Activated CD8-positive, alpha-beta memory T cell treated with anti-CD3 and anti-CD28 coated beads for 48 hours (primary cell): ENCODE measurements around the gene CACNA2D4.

Experiments used
- DNase-seq, 3 experiments: peaks; one replicate each; pipeline ENCODE4 v3.0.0-alpha.2; 2020; ENCODE audit warnings: low read depth in 2 of 3, low spot score in 2 of 3

CACNA2D4 gene

DNA sequence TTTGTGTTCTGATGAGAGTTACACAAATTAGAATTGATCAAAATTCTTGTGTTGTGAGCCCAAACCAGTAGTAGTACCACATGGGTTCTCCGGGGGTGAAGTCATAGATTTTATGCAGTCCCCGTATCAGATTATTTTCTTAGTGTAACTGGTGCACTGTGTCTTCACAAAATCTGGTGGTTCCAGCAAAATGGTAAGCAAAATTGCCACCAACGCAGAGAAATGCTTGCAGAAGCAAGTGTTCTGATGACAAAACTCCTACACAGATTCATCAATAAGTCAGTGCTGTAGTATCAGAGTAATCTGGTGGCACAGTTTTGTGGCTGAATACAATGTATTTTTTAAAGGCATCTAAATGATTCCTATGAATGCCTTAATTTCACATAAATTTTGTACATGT is 1.3 kb upstream of the CACNA2D4 start:
- no peak for DNase-seq

DNA sequence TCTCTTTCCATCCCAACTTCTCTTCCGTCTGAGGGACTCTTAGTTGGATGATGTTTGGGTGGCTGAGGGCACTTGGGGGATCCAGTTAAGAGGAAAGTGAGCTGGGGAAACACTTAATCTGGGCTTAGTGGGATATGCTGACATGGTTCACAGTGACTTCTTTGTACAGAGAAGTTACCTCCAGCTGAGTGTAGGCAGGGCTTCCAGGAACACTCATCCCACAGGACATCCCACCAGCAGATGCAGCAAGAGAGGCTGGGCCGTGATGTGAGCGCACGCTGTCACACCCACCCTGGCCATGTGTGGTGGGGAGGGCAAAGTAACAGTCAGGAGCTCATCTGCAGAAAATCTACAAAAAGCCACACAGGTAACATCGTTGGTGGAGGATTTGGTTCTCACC is 832 bp upstream of the CACNA2D4 start:
- no peak for DNase-seq

DNA sequence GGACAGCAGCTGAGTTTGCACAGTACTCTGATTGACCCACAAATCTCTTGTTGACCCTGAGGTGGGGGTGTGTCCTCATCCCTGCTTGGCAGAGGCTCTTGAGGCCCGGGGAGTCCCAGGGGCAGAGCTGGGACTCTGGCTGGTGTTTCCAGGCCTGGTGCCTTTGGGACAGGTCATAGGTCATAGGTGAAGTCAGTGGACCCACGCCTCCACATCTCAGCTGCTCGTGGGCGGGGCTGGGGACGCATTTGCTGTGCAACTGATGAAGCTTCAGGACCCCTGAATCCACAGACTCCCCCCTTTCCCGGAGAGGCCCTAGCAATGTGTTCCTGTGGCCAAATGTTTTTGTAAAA is 408 bp upstream of the CACNA2D4 start:
- DNase-seq: no peak

DNA sequence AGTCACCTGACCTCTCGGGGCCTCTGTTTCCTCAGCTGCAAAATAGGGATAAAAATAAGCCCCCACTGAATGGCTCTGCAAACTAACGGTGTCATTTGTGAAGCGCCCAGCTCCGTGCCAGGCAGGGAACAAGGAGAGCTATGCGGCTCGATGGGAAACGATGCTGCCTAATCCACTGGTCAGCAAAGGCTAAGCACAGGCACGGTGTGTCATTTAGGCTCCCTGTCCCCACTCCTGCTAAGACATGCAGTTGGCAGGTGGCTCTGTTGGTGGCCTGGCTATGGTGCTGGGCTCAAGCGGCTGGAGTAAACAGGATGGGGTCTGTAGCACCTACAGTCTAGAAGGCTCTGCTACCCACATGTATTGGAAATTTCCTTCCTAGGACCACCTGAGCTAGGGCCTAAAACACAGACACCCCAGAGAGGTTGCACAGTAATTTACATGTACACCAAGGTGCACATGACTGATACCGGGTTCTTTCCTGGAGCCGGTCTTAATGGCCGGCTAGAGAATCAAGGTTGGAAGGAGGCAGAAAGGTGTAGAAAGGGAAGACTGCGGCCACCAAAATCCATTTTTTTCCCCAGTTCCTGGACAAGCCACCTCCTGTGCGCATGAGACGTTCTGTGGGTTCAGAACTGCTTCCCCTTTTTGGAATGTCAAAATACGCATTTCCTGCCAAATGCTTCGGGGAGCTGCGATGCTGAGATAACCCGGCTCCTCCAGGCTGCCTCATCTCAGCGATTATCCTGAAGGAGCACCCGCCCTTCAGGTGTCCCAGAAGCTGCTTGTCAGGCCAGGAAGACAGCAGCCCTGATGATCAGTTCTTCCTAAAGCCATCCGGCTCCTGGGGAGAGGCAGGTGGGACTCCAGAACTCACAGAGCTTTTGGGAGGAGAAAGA is 1.0 kb downstream of the CACNA2D4 start:
- DNase-seq: no peak

DNA sequence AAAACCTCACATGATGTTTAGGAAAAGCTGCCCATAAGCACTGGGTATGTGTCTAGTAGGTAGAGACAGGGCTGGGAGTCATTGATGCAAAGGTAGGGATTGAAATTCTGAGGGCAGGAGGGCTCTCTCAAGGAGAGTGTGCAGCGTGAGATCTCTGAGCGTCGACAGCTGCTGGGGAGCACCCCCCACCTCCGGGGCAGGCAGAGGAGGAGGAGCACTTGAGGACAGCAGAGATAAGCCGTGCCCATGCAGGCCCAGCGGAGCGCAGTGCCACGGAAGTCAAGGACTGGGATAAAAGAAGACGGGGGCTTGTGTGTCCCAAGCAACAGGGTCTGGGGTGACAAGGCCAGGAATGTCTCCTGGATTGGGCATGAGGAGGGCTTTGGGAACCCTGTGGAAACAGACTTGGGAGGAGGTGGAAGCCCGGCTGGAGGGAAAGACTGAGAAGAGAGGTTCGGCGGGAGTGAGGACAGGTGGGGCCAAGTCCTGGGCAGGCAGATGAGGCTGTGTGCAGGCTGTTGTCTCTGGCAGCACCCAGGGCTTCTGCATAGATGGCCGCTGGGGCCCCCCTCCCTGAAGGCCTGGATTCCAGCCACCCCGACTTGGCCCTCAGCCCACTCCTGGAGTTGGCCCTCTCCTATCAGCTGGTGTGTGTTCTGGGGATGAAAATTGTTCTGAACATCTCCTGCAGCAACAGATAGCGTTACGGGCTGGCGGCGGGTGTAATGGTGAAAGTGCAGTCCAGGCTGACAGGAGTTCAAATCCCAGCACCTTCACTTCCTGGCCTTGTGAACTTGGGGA is 1.9 kb downstream of the CACNA2D4 start:
- DNase-seq: no peak

DNA sequence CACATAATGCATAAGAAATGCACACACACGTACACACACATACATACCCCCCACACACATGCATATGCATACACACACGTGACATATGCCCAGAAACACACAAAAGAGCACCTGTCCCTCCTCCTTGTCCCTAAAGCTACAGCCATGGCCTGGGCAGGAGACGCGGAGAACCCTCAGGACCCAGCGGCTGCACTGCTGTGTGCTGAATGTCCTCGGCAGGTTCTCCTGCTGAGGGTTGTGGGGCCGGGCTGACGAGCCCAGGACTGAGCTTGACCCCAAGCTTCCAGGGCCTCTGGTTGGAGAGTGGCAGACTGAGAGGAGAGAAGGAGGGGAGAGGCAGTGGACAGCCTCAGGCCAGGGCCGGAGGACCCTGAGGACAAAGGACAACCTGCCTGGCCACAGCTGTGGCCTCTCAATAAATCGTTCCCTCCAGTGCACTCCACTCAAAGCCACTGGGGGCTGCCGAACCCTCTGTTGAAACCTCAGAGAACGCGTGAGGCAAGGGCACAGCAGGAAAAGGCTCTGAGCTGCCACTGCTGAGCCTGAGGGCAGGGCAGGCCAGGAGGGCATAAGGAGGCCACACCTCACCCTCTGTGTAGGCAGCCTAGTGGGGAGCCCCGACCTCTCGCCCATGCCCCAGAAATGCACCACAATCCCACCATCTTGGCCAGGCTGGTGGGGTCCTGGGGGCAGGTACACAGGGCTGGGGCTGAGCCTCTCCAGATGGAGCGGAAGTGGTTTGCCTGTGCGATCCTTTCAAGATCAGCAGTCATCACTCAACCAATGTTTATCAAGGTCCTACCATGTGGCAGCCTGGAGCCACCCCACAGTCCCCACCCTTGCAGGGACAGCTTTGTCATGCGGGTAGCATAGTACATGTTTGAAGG is 3.1 kb downstream of the CACNA2D4 start:
- no peak for DNase-seq

DNA sequence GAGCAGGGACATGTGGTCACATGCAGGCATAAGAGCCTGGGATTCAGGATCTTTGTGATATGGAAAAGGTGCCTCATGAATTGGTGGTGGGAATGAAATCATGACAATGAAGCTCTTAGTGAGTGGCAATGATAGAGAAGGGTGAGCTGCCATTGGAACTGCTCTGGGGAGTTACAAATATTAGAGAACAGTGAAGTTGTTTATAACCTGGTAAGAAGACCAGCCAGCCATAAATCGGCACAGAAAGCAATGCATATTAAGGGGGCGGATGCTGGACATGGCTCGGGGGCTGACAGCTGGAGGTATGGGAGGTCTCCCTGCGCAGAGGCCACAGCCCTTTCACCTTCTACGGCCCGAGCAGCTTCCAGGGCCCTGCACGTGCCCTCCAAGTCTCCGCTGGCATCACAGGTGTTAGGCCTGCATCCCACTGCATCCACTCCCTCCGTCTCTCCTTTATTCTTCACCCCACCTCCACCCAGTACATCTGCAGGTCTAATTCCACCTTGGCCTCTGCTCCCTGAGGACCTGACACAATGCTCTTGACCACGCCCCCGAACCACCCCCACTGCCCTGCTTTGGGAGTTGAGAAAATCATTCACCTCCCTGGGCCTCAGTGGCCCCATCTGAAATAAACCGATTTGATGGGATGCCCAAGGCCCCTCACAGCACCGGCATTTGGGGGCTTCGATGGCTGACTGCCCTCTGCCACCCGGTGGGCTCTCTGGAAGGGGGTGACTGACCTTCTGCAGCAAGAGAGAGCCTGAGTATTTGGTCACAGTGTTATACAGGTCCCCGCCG is 4.1 kb downstream of the CACNA2D4 start:
- DNase-seq: no peak

DNA sequence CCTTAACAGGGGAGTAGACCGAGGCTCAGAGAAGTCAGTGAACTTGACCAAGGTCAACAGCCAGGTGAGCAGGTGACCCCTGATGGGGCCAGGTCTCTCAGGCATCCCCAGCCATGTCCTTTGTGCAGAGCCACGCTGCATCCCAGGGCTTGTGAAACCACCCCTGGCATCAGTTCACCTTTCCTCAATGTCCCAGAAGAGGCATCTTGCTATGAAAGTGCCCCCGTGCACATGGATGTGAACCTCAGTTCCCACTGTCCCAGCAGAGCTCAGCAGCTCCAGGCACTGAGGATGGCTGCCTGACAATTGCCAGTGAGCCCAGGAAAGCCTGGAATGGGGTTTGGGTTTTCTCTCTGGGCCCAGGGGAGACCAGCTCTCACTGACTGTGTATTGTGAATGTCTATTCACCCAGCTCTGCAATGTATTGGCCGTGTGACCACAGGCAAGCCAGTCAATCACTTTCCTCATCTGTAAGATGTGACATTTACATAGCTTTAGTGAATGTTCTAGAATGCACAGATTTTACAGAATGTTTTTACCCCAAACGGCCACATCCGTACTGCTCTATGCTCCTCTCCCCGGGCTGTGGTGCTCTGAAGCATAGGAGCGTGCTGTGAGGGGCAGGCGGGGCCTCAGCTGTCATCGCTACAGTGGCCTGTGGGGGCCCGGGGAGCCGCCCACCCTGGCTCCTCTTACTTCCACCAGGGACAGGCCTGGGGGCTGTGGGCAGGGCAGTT is 4.9 kb downstream of the CACNA2D4 start:
- no peak for DNase-seq

DNA sequence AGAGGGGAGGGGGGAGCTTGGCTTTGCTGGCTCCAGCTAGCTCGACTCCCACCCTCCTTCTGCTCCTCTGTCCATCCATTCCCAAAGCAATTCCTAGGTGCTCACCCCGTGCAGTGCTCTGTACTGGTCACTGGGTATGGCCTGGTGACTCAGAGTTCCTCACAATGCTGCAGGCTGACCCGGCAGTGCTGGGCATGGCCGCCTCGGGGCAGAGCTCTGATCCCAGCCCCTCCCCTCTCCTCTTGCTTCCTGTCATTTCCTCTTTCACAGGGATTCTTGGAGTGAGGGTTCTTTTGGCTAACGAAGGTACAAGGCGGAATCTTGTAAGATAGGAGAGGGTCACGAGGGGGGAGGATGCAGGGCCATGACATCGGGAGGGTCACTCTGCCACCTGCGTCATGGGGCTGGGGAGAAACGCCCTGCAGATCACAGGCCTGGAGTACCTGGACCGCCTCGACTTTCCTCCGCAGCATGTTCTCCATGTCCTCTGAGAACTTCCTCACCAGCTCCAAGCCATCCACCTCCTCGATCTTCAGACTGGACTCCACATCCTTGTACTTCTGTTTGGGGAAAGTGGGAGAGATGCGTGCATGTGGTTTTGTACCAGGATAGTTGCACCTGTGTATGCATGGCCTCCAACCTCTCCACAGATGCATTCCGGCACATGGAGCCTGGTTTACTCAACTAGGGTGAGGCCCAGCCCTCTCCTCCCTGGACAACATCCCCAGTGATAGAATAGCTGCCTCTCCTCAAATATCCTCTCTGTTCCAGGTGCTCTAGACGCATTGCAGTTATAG is 5.7 kb downstream of the CACNA2D4 start:
- DNase-seq: no peak

DNA sequence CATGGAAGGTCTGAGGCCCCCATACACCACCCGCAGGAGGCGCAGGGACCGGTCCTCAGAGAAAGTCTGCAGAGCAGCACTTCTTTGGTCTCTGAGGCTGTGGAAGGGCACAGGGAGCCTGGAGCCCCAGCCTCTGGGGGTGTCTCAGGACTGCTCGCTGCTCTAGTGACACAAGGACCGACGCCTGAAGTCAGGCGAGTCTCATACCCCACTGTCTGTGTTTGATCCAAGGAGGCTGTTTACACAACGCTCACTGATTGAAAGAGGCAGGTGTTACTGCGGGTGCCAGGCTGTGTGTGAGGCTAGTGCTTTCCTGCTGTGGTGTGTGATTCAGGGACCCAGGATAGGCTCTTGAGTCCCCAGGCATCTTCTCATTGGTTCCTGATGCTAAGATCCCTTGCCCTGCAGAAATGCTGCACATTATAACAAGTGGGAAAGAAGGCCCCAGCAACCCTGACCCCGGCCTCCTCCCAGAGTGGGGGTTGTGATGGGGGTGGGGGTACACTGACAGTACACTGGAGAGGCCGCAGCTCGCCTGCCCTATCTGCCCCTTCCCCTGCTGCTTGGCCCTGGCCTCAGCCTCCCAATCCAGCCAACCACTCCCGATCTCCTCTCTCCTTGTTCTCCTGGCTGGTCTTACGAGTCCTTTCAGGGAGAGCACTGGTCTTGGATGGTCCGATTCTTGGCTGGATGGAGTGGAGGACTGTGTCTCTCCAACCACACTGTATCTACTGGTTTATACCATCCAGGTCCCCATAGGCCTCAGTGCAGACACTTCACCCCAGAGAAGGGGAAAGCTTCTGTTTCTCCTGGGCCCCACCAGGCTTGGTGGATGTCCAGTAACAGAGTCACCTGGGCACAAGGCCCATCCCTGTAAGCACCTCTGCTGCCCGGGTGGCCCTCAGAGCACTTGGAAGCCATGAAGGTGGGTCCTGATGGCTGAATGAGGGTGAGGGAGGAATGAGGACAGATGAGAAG is 6.6 kb downstream of the CACNA2D4 start:
- no peak for DNase-seq

DNA sequence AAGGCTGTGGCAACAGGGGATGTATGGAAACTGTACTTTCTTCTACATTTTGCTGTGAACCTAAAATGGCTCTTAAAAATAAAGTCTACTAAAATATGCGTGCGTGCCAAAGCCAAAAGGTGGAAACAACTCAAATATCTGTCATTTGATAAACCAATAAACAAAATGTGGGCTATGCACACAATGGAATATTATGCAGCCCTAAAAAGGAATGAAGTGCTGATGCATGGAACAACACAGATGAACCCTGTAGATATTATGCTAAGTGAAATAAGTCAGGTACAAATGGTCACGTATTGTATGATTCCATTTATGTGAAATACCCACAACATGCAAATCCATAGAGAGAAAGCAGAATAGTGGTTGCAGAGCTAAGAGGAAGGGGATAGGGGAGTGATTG is 8.0 kb downstream of the CACNA2D4 start:
- DNase-seq: no peak

DNA sequence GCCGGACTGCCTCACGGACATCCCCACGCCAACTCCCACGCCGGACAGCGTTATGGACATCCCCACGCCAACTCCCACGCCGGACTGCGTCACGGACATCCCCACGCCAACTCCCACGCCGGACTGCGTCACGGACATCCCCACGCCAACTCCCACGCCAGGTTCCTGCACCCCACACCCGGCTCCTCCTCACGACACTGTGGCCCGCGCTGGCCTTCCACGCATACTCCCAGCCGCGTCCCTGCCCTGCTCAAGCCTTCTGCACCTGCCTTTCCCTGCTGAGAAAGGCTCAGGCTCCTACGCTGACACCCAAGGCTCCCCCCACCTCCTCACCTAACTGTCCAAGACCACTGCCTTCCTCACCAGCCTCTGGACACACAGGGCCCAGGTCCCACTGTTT is 9.7 kb downstream of the CACNA2D4 start:
- no peak for DNase-seq

DNA sequence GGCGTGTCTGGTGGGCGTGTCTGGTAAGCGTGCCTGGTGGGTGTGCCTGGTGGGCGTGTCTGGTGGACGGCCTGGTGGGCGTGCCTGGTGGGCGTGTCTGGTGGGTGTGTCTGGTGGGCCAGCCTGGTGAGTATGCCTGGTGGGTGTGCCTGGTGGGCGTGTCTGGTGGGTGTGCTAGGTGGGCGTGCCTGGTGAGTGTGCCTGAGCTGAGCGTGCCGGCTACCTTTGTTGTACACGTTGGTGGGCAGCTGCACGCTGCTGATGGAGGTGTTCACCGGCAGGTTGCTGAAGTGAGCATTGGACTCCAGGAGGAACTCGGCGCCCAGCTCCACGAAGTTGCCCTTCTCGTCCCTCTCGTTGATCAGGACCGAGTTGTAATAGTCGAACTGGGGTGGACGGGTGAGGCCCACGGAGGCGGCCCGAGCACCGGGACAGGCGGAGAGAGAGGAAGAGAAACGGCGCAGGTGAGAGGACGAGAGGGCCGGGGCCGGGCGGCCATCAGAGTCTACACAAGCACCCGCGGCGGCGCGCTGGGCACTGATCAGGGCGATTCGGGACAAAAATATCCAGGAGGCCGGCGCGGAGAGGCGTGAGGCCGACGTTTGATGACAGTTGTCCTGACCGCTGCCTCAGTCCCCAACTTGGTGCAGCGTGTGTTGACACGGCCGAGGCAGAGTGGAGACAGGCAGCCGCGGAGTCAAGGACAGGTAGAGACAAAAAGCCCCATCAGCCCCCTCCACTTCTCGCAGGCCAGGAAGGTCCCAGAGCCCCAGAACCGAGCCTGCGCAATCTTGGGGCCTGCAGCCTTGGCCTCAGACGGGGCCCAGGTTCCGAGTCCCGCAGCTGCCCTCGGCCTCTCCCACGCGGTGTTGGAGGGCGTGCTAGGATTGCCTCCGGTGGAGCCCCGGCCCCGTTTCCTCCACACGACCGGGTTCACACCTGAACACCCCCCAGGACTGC is 10.5 kb downstream of the CACNA2D4 start:
- no peak for DNase-seq

DNA sequence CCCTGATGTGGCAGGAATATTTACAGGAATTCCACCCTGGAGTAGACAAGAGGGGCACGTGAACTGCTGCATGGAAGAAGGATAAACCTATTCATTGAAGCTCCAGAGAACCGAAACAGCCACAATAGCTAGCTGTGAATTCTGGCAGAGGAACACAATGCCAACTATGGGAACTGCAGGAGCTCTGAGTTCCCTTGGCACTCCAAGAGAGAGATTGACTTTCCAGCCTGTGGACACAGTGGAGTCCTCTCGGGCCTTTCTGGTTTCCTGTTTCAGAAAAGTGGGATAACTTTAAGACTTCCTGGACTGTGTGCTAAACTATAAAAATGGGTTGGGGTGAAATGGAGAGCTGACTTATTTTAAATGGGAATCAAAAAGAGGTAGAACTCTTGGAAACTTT is 11.9 kb downstream of the CACNA2D4 start:
- DNase-seq: no peak

DNA sequence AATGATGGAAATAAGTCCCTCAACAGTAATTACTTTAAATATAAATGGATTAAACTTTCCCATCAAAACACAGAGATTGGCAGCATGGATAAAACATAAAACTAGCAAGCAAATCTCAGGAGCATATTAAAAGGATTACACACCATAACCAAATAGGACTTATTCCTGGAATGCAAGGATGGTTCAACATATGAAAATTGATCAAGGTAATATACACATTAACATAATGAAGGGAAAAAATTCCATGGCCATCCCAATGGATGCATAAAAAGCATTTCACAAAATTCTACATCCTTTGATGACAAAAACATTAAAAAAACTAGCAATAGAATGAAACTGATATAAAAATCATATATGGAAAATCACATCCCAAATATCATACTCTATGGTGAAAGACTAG is 13.6 kb downstream of the CACNA2D4 start:
- DNase-seq: no peak

DNA sequence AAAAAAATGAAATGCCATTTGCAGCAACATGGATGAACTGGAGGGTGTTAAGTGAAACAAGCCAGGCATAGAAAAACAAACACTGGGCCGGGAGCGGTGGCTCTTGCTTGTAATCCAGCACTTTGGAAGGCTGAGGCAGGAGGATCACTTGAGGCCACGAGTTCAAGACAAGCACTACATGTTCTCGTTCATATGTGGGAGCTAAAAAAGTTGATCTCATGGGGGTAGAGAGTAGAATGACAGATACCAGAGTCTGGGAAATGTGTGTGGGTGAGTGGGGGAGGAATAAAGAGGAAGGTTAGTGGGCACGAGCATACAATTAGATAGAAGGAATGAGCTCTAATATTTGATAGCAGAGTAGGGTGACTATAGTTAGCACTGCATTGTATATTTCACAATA is 21.5 kb downstream of the CACNA2D4 start:
- no peak for DNase-seq

DNA sequence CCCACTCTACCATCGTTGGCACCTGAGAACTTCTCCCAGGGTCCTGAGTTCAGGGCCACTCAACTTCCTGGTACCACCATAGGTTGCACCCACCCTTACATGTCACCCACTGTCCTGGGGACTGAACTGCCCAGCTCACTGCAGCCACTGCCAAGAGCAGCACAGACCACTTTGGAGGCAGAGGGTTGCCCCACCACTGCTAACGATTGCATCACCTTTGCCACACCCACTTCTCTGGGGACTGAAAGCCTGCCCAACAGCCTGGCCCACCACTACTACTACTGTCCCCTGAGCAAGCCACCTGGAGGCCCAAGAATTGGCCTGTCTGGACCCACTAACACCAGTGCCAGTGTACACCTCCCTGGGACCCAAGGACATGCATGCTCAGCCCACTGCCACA is 27.6 kb downstream of the CACNA2D4 start:
- DNase-seq: no peak
